GM19438 (cell line): ENCODE results near the gene DCAF16.

ENCODE experiments used
- ATAC-seq: cut with Tn5 transposase; IDR thresholded peaks from one replicate; pipeline ENCODE4 v1.9.1; 2021; ENCODE audit warnings: low read depth; ENCODE audit not compliant: unreplicated experiment

The DCAF16 gene

GRCh38 chr4:17785858-17786257, 24.7 kb downstream of the DCAF16 start:
- ATAC-seq: no peak

GRCh38 chr4:17781300-17782287, 29.0 kb downstream of the DCAF16 start, which contains the start of gene FAM184B:
TSS of gene FAM184B (minus strand) at chr4:17781621. CDS start at chr4:17781299, 322 bp downstream.
- no peak for ATAC-seq

GRCh38 chr4:17780501-17781299, 29.9 kb downstream of the DCAF16 start:
- ATAC-seq: no peak

- ATAC-seq: no peak
Measured at GRCh38 chr4:17778431-17778830, 32.1 kb downstream of the DCAF16 start.

- no peak for ATAC-seq
Measured at GRCh38 chr4:17773135-17773698, 37.3 kb downstream of the DCAF16 start.

GRCh38 chr4:17771284-17771908, 39.2 kb downstream of the DCAF16 start:
- no peak for ATAC-seq

GRCh38 chr4:17770845-17771244, 39.7 kb downstream of the DCAF16 start:
- no peak for ATAC-seq

GRCh38 chr4:17769406-17770174, 41.0 kb downstream of the DCAF16 start:
- no peak for ATAC-seq

- ATAC-seq: no peak
Measured at GRCh38 chr4:17766826-17767458, 43.6 kb downstream of the DCAF16 start.

GRCh38 chr4:17765514-17766286, 44.9 kb downstream of the DCAF16 start:
- no peak for ATAC-seq

GRCh38 chr4:17763931-17764330, 46.6 kb downstream of the DCAF16 start:
- no peak for ATAC-seq

- ATAC-seq: no peak
Measured at GRCh38 chr4:17763416-17763815, 47.1 kb downstream of the DCAF16 start.

GRCh38 chr4:17762726-17763125, 47.8 kb downstream of the DCAF16 start:
- no peak for ATAC-seq

GRCh38 chr4:17761062-17761461, 49.5 kb downstream of the DCAF16 start:
- no peak for ATAC-seq

- ATAC-seq: no peak
Measured at GRCh38 chr4:17760626-17761025, 49.9 kb downstream of the DCAF16 start.

- ATAC-seq: no peak
Measured at GRCh38 chr4:17758485-17758884, 52.1 kb downstream of the DCAF16 start.

- ATAC-seq: no peak
Measured at GRCh38 chr4:17757621-17758020, 52.9 kb downstream of the DCAF16 start.

- no peak for ATAC-seq
Measured at GRCh38 chr4:17753646-17754045, 56.9 kb downstream of the DCAF16 start.
